Transverse colon (tissue), 3 donors: ENCODE results near the gene MTMR1.

Experiments
- POLR2A ChIP-seq: fragments of 450-650 bp; IDR thresholded peaks from one replicate; pipeline ENCODE4 v1.6.1; 2016; ENCODE audit warnings: antibody characterized with exemption, mild to moderate bottlenecking, moderate library complexity
- TF ChIP-seq, protein P1 (sequence below), 5 experiments: fragments of 200-600 bp in 3 of 5; fragments of 450-650 bp in 2 of 5; sonication (generic) in 3 of 5; IDR thresholded peaks; 1 replicate in 2 of 5; 2 replicates in 3 of 5; pipeline ENCODE4 v1.5.1; 2016 to 2017; ENCODE audit warnings: antibody characterized with exemption in 5 of 5, inconsistent platforms in 3 of 5, mild to moderate bottlenecking in 2 of 5, moderate library complexity in 1 of 5

DNA sequence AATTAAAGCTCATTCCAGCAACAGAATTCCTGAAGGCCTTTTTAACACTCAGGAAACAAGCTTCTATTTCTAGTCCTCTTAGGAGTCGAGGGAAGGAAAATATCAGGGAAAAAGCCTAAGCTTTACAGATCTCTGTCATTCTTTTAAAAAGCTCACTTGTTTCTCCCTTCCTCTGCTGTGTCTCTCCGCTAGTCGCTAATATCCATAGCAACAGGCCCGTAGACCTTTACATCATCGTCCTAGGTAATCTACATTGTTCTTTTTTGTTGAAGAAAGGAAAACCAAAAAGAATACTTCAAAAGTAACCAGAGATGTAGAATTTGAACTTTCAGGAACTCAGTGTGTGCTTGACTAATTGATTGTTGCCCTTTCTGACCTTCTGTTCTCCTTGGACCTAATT is 45.9 kb upstream of the MTMR1 start:
- TF ChIP-seq, protein P1, sequence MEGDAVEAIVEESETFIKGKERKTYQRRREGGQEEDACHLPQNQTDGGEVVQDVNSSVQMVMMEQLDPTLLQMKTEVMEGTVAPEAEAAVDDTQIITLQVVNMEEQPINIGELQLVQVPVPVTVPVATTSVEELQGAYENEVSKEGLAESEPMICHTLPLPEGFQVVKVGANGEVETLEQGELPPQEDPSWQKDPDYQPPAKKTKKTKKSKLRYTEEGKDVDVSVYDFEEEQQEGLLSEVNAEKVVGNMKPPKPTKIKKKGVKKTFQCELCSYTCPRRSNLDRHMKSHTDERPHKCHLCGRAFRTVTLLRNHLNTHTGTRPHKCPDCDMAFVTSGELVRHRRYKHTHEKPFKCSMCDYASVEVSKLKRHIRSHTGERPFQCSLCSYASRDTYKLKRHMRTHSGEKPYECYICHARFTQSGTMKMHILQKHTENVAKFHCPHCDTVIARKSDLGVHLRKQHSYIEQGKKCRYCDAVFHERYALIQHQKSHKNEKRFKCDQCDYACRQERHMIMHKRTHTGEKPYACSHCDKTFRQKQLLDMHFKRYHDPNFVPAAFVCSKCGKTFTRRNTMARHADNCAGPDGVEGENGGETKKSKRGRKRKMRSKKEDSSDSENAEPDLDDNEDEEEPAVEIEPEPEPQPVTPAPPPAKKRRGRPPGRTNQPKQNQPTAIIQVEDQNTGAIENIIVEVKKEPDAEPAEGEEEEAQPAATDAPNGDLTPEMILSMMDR (IDR thresholded peaks at IDR 0.05): no peak
- TF ChIP-seq POLR2A: no peak
